Superior temporal gyrus (tissue), 1 donor: ENCODE data around the gene SERGEF.
"Not testable (repeated sequence)": the region's sequence is repeated elsewhere in the genome, so short reads cannot be mapped to it uniquely, and the experiment has no call there.

Source experiments
- DNase-seq: peaks from one replicate; pipeline ENCODE4 v3.0.0-alpha.2; 2016; ENCODE audit errors: extremely low spot score

Gene SERGEF

GRCh38 chr11:17907046-17907445 lies 105.8 kb downstream of the SERGEF start:
- no peak for DNase-seq

GRCh38 chr11:17906436-17906835 lies 106.4 kb downstream of the SERGEF start:
- peak; percentile 68 for DNase-seq

- no peak for DNase-seq
Measured at GRCh38 chr11:17905477-17905876, 107.4 kb downstream of the SERGEF start.

- DNase-seq, result no peak
Measured at GRCh38 chr11:17901481-17901880, 111.4 kb downstream of the SERGEF start.

GRCh38 chr11:17898782-17899181 lies 114.1 kb downstream of the SERGEF start:
- no peak for DNase-seq

- no peak for DNase-seq
Measured at GRCh38 chr11:17898071-17898470, 114.8 kb downstream of the SERGEF start.

GRCh38 chr11:17897495-17897894 lies 115.4 kb downstream of the SERGEF start:
- DNase-seq, result no peak

- not testable (repeated sequence) for DNase-seq
Measured at GRCh38 chr11:17896496-17897151, 116.2 kb downstream of the SERGEF start.

- peak; percentile 76 for DNase-seq
Measured at GRCh38 chr11:17894929-17895658, 117.8 kb downstream of the SERGEF start.

GRCh38 chr11:17892409-17892808 lies 120.4 kb downstream of the SERGEF start:
- DNase-seq, result no peak

- DNase-seq, result no peak
Measured at GRCh38 chr11:17890325-17890724, 122.5 kb downstream of the SERGEF start.

- DNase-seq, result no peak
Measured at GRCh38 chr11:17887779-17888178, 125.1 kb downstream of the SERGEF start.

GRCh38 chr11:17883946-17884345 lies 128.9 kb downstream of the SERGEF start:
- no peak for DNase-seq

GRCh38 chr11:17883057-17883456 lies 129.8 kb downstream of the SERGEF start:
- no peak for DNase-seq

GRCh38 chr11:17878743-17879142 lies 134.1 kb downstream of the SERGEF start:
- no peak for DNase-seq

GRCh38 chr11:17877886-17878285 lies 135.0 kb downstream of the SERGEF start:
- DNase-seq, result no peak

GRCh38 chr11:17876827-17877226 lies 136.0 kb downstream of the SERGEF start:
- DNase-seq, result no peak

- no peak for DNase-seq
Measured at GRCh38 chr11:17875891-17876290, 137.0 kb downstream of the SERGEF start.

GRCh38 chr11:17873586-17873985 lies 139.3 kb downstream of the SERGEF start:
- DNase-seq, result no peak

GRCh38 chr11:17868398-17868797 lies 144.4 kb downstream of the SERGEF start:
- not testable (repeated sequence) for DNase-seq

GRCh38 chr11:17867341-17867740 lies 145.5 kb downstream of the SERGEF start:
- DNase-seq, result no peak

- no peak for DNase-seq
Measured at GRCh38 chr11:17865765-17866428, 146.9 kb downstream of the SERGEF start.

- no peak for DNase-seq
Measured at GRCh38 chr11:17864478-17864941, 148.3 kb downstream of the SERGEF start.
